ENCODE data around the gene ADGRF4.

The ADGRF4 gene

GRCh38 chr6:47680724-47681123 lies 17.7 kb upstream of the ADGRF4 start:
- Histone ChIP-seq H3K27me3 (ENCODE audit: control insufficient read depth, low read length) (no peaks in the 10 kb centered on the region), H3K79me2 (ENCODE audit: control insufficient read depth, low read length) (no peaks in the 10 kb centered on the region), H3K4me3 (ENCODE audit: low read length) (no peak overlapping the region), H3K9me3 (ENCODE audit: control insufficient read depth, insufficient read depth, low read length) (no peaks in the 10 kb centered on the region), H3K9me2 (replicated peaks; ENCODE audit: control insufficient read depth, low read length) (no peaks in the 10 kb centered on the region), H3K4me1 (ENCODE audit: control insufficient read depth, low read length) (no peaks in the 10 kb centered on the region), H3K27ac (ENCODE audit: low read depth, low read length) (no peak overlapping the region), H3F3A (ENCODE audit: control insufficient read depth, insufficient read depth) (no peaks in the 10 kb centered on the region), H4K20me1 (ENCODE audit: control insufficient read depth, insufficient read depth, low read depth, low read length) (no peaks in the 10 kb centered on the region), H3K36me3 (ENCODE audit: control insufficient read depth, low read length) (no peaks in the 10 kb centered on the region), H3K4me2 (ENCODE audit: low read length) (no peak overlapping the region)
- no peak for TF ChIP-seq CTCF (IDR thresholded peaks at IDR 0.05; ENCODE audit: low read depth, low read length, poor library complexity, severe bottlenecking)
- TF ChIP-seq EZH2phosphoT487 (IDR thresholded peaks at IDR 0.05; ENCODE audit: borderline replicate concordance, low read length), result no peak

- Histone ChIP-seq H3K4me1 (ENCODE audit: control insufficient read depth, low read length) (no peaks in the 10 kb centered on the region), H3K27ac (ENCODE audit: low read depth, low read length) (no peak overlapping the region), H3K9me3 (ENCODE audit: control insufficient read depth, insufficient read depth, low read length) (no peaks in the 10 kb centered on the region), H3F3A (ENCODE audit: control insufficient read depth, insufficient read depth) (no peaks in the 10 kb centered on the region), H3K36me3 (ENCODE audit: control insufficient read depth, low read length) (no peaks in the 10 kb centered on the region), H3K79me2 (ENCODE audit: control insufficient read depth, low read length) (no peaks in the 10 kb centered on the region), H3K27me3 (ENCODE audit: control insufficient read depth, low read length) (no peaks in the 10 kb centered on the region), H3K9me2 (replicated peaks; ENCODE audit: control insufficient read depth, low read length) (no peaks in the 10 kb centered on the region), H4K20me1 (ENCODE audit: control insufficient read depth, insufficient read depth, low read depth, low read length) (no peaks in the 10 kb centered on the region), H3K4me3 (ENCODE audit: low read length) (no peak overlapping the region), H3K4me2 (ENCODE audit: low read length) (no peak overlapping the region)
- no peak for TF ChIP-seq CTCF (IDR thresholded peaks at IDR 0.05; ENCODE audit: low read depth, low read length, poor library complexity, severe bottlenecking)
- TF ChIP-seq EZH2phosphoT487 (IDR thresholded peaks at IDR 0.05; ENCODE audit: borderline replicate concordance, low read length), result no peak
These were observed 17.0 kb upstream of the ADGRF4 start for GRCh38 chr6:47681201-47681990.

- Histone ChIP-seq H3K4me2 (ENCODE audit: low read length) (no peak overlapping the region), H3K9me3 (ENCODE audit: control insufficient read depth, insufficient read depth, low read length) (no peaks in the 10 kb centered on the region), H3K27ac (ENCODE audit: low read depth, low read length) (no peak overlapping the region), H4K20me1 (ENCODE audit: control insufficient read depth, insufficient read depth, low read depth, low read length) (no peaks in the 10 kb centered on the region), H3F3A (ENCODE audit: control insufficient read depth, insufficient read depth) (no peaks in the 10 kb centered on the region), H3K9me2 (replicated peaks; ENCODE audit: control insufficient read depth, low read length) (no peaks in the 10 kb centered on the region), H3K36me3 (ENCODE audit: control insufficient read depth, low read length) (no peaks in the 10 kb centered on the region), H3K4me1 (ENCODE audit: control insufficient read depth, low read length) (no peaks in the 10 kb centered on the region), H3K79me2 (ENCODE audit: control insufficient read depth, low read length) (no peaks in the 10 kb centered on the region), H3K27me3 (ENCODE audit: control insufficient read depth, low read length) (no peaks in the 10 kb centered on the region), H3K4me3 (ENCODE audit: low read length) (no peak overlapping the region)
- TF ChIP-seq CTCF (IDR thresholded peaks at IDR 0.05; ENCODE audit: low read depth, low read length, poor library complexity, severe bottlenecking), result no peak
- TF ChIP-seq EZH2phosphoT487 (IDR thresholded peaks at IDR 0.05; ENCODE audit: borderline replicate concordance, low read length), result no peak
These were observed 12.0 kb upstream of the ADGRF4 start for GRCh38 chr6:47686411-47686810.
